Muscle of back (tissue), 13 donors: ENCODE data around the gene MMD. TPM values are rescaled to one million over a fixed set of nuclear protein-coding genes. Genes with fewer than 3 reads are reported as not detected.
"Not testable (repeated sequence)": the region's sequence is repeated elsewhere in the genome, so short reads cannot be mapped to it uniquely, and the experiment has no call there.

Source experiments
- DNase-seq, 3 donors: peaks; one replicate each; pipeline versions ENCODE4 v3.0.0 to v3.0.0-alpha.2; 2013
- long read RNA-seq, 9 donors: transcript quantifications; one replicate each; lab custom pipeline, GENCODE V29; 2026
- polyA plus RNA-seq, 10 donors: library from polyadenylated mRNA; unstranded; fragments of 120-200 nt; gene quantifications; one replicate each; pipeline ENCODE4 v1.2.1, GENCODE V29; 2013; ENCODE audit not compliant: insufficient read length in 10 of 10

Gene MMD
- polyA plus RNA-seq, result 10 to 100 TPM; 11.7 to 19.2 (median 16.3) TPM
- long read RNA-seq, donor 1, partial matches to known transcripts, result 0 of 3 reads
- long read RNA-seq, donor 1, other reads (novel, unspliced or antisense), result 0 of 3 reads
- long read RNA-seq, donor 2, partial matches to known transcripts, result 0 of 4 reads
- long read RNA-seq, donor 2, other reads (novel, unspliced or antisense), result 0 of 4 reads
- long read RNA-seq, donor 3, result 0 reads
- long read RNA-seq, donor 4, partial matches to known transcripts, result 0 of 3 reads
- long read RNA-seq, donor 4, other reads (novel, unspliced or antisense), result 0 of 3 reads
- long read RNA-seq, donor 5, partial matches to known transcripts, result 0 of 5 reads
- long read RNA-seq, donor 5, other reads (novel, unspliced or antisense), result 0 of 5 reads
- long read RNA-seq, donor 6, partial matches to known transcripts, result 0 of 4 reads
- long read RNA-seq, donor 6, other reads (novel, unspliced or antisense), result 0 of 4 reads
- long read RNA-seq, donor 7, transcript MMD-201 (7 exons, 2,735 nt), result major isoform, 7 of 9 reads
- long read RNA-seq, donor 7, partial matches to known transcripts, result 0 of 9 reads
- long read RNA-seq, donor 7, other reads (novel, unspliced or antisense), result 0 of 9 reads
- long read RNA-seq, donor 8, partial matches to known transcripts, result 0 of 3 reads
- long read RNA-seq, donor 8, other reads (novel, unspliced or antisense), result 0 of 3 reads
- long read RNA-seq, donor 9, result 0 reads

DNA sequence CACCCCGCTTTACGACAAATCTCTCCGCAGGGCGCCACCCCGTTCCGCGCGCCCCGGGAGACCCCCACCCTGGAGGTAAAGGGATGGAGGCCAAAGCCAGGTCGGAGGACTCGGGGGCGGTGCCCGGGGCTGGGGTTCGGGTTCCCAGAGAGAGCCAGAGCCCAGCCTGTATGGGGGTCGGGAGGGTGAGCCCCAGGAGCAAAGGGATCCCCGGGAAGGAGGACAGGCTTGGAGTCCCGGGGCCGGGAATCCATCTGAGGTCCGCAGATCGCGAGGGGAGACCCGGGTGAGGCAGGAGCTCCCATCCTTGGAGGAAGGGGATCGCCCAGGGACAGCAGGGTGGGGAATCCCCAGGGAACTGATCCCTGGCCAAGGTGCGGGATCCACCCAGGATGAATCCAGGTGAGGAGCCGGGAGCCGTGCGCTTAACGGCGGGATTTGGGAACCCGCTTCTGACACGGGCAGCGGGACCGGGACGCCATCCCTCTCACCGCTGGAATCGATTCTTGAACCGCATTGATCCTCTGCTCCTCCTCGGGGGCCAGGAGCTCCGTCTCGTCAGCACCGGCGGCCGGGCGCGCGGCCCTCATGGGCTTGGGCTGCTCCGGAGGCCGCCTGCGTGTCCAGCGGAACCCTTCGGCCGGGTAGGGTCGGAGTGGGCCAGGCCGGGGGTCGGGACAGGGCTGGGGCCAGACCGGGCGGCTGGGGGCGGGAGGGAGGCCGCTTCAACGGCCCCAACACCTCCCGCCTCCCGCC, at the start of gene MMD:
Gene MMD (minus strand): TSS at position 657 of the 756 bp plus-strand sequence. CDS start 140 bp downstream, at position 517.
- DNase-seq, result peak in 1 of 3 donors; percentile 12

- DNase-seq, result no peak
Observed at GRCh38 chr17:55466671-55467070, 45.0 kb upstream of the MMD start.

- not testable (repeated sequence) for DNase-seq
Observed at GRCh38 chr17:55465771-55466170, 44.1 kb upstream of the MMD start.

DNA sequence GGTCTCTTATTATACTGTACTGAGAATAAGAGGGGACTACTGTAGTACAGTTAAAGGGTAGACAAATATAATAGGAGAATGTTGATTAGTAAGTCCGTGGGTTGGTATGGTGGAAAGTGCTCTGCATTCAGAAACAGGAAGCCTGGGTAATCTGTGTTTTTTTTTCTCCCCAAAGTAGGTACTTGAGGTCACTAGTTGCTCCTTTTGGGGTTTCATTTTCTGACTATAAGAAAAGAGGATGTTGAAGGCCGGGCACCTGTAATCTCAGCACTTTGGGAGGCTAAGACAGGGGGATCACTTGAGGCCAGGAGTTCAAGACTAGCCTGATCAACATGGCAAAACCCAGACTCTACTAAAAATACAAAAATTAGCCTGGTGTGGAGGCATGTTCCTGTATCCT, 42.0 kb upstream of the MMD start:
- no peak for DNase-seq

GRCh38 chr17:55462711-55463110, 41.1 kb upstream of the MMD start:
- no peak for DNase-seq

GRCh38 chr17:55462234-55462633, 40.6 kb upstream of the MMD start:
- no peak for DNase-seq

DNA sequence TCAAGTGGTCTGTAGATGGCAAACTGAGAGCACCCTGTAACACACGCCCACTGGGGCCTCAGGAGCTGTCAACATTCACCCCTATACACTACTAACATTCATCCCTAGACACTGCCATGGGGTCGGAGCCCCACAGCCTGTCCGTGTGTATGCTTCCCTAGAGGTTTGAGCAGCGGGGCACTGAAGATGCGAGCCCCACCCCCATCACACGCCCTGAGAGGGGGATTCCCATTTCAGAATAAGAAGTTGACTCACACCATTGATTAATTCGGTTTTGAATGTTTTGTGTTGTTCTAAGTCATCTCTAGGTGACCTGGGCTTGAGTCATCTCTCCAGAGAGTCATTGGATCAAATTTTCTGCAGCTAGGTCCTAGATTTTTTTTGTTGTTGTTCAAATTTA, 37.3 kb upstream of the MMD start:
- no peak for DNase-seq

GRCh38 chr17:55458287-55458900, 36.8 kb upstream of the MMD start:
- no peak for DNase-seq

DNA sequence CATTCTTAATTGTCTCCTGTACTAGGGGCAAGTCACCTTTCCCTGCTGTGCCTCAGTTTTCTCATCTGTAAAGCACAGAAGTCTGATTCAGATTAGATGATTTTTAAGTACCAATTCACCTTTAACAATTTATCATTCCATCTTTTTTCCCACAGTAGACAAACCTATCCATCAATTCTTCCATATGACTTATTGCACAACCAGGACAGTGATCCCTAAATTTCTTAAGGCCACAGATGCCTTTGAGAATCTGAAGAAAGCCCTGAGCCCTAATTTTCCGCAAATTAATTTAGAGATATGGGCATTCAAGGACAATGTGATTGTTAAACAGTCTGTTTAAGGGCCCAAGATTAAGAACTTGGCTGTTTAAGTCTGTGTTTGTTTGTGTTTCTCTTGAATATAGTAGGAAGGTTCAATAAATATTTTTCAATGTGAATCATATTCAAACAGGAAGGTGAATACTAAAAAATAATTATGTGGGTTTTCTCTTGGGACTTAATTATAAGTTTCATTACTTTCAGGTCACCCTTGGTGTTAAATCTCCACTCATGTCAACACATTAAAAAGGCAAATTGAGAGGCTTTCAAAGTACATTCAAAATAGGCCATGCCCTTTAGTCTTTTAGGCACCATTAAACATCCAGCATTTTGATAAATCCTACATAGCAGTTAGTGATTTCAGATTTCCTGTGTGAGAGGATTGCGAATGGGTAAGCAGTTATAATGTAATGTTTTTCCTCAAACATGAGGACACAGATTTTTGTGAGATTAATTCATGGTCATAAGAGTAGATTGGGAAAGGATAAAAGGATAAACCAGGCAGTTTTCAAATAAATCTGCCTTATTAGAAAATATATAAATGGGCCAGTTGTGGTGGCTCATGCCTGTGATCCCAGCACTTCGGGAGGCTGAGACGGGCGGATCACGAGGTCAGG, 34.9 kb upstream of the MMD start:
- no peak for DNase-seq

GRCh38 chr17:55454906-55455474, 33.4 kb upstream of the MMD start:
- peak in 2 of 3 donors; percentile 38 to 79 for DNase-seq

- DNase-seq, result no peak
Observed at GRCh38 chr17:55453839-55454557, 32.4 kb upstream of the MMD start.

- DNase-seq, result peak in 2 of 3 donors; percentile 59 to 63
Observed at GRCh38 chr17:55452139-55452790, 30.6 kb upstream of the MMD start.

- no peak for DNase-seq
Observed at GRCh38 chr17:55451758-55452138, 30.1 kb upstream of the MMD start.

GRCh38 chr17:55451203-55451641, 29.6 kb upstream of the MMD start:
- DNase-seq, result peak in 1 of 3 donors; percentile 25

GRCh38 chr17:55450232-55450825, 28.7 kb upstream of the MMD start:
- DNase-seq, result no peak

DNA sequence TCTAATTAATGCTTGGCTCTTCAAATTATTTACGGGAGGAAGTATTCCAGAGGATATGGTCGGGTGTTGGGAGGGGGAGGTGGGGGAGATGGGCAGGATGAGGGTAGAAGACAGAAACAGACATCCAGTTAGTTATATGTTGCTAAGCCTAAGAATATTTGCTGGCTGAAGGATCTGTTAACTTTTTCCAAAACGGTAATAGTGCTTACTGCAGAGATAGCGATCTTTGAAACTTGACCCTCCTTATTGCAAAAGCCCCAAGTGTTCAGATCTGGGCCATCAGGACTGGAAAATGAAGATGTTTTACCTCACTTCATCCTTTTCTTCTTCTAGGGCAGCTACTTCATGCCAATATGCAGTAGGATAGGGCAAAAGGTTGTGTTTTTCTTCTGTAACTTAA, 27.0 kb upstream of the MMD start:
- DNase-seq, result no peak

GRCh38 chr17:55446581-55447205, 25.1 kb upstream of the MMD start:
- DNase-seq, result no peak

DNA sequence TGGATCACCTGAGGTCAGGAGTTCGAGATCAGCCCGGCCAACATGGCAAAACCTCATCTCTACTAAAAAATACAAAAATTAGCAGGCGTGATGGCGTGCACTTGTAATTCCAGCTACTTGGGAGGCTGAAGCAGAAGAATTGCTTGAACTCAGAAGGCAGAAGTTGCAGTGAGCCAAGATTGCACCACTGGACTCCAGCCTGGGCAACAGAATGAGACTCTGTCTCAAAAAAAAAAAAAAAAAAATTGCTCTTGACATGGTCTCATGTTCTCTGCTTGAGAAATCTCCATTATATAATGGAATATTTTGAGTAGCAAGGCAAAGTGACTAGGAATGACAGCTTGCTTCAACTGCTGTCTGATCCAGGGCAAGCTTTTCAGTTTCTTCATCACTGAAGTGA, 24.4 kb upstream of the MMD start:
- not testable (repeated sequence) for DNase-seq
